SK-N-SH treated with all-trans-retinoic acid at 6 μM for 48 hours (cell line): ENCODE data around the gene TTLL10.

Experiments used
- ATAC-seq: fragments of 200-7000 bp; cut with Tn5 transposase; 3 replicates; pipeline ENCODE4 v1.9.1; 2020; ENCODE audit warnings: mild to moderate bottlenecking, moderate library complexity
- BACH2 ChIP-seq: fragments of 250-450 bp; sonication (Bioruptor Pico); IDR thresholded peaks from 2 replicates; pipeline ENCODE4 v1.9.0; 2021; ENCODE audit warnings: mild to moderate bottlenecking, borderline replicate concordance
- CSDC2 ChIP-seq: fragments of 250-450 bp; sonication (Bioruptor Pico); IDR thresholded peaks from 2 replicates; pipeline ENCODE4 v1.5.0; 2020; ENCODE audit warnings: mild to moderate bottlenecking, moderate library complexity
- ESRRG ChIP-seq: fragments of 250-450 bp; sonication (Bioruptor Pico); IDR thresholded peaks from 2 replicates; pipeline ENCODE4 v1.6.1; 2021; ENCODE audit warnings: mild to moderate bottlenecking
- GLIS3 ChIP-seq: fragments of 250-450 bp; sonication (Bioruptor Pico); IDR thresholded peaks from 2 replicates; pipeline ENCODE4 v1.5.0; 2020; ENCODE audit warnings: mild to moderate bottlenecking, moderate library complexity
- ISL1 ChIP-seq: fragments of 250-450 bp; sonication (Bioruptor Pico); IDR thresholded peaks from 2 replicates; pipeline ENCODE4 v2.1.2; 2022; ENCODE audit warnings: mild to moderate bottlenecking, moderate library complexity
- OSR1 ChIP-seq: fragments of 250-450 bp; sonication (Bioruptor Pico); IDR thresholded peaks from 2 replicates; pipeline ENCODE4 v1.8.0; 2022; ENCODE audit warnings: moderate library complexity, mild to moderate bottlenecking, inconsistent platforms
- PPARA ChIP-seq: fragments of 250-450 bp; sonication (Bioruptor Pico); IDR thresholded peaks from 2 replicates; pipeline ENCODE4 v1.5.0; 2020; ENCODE audit warnings: mild to moderate bottlenecking, borderline replicate concordance
- SNAI2 ChIP-seq: fragments of 250-450 bp; sonication (Bioruptor Pico); IDR thresholded peaks from 2 replicates; pipeline ENCODE4 v1.5.0; 2020; ENCODE audit warnings: mild to moderate bottlenecking, moderate library complexity
- TCF4 ChIP-seq: fragments of 250-450 bp; sonication (Bioruptor Pico); IDR thresholded peaks from 2 replicates; pipeline ENCODE4 v1.8.0; 2021; ENCODE audit warnings: mild to moderate bottlenecking, moderate library complexity, borderline replicate concordance
- TOX ChIP-seq: fragments of 250-450 bp; sonication (Bioruptor Pico); IDR thresholded peaks from 2 replicates; pipeline ENCODE4 v1.8.0; 2021; ENCODE audit warnings: mild to moderate bottlenecking, moderate library complexity, borderline replicate concordance
- ZC3H10 ChIP-seq: fragments of 250-450 bp; sonication (Bioruptor Pico); IDR thresholded peaks from 2 replicates; pipeline ENCODE4 v1.5.1; 2021; ENCODE audit warnings: mild to moderate bottlenecking, moderate library complexity
- ZFP3 ChIP-seq: fragments of 250-450 bp; sonication (Bioruptor Pico); IDR thresholded peaks from 2 replicates; pipeline ENCODE4 v1.5.0; 2020; ENCODE audit warnings: mild to moderate bottlenecking, moderate library complexity
- ZFP30 ChIP-seq: fragments of 450-650 bp; formaldehyde crosslinking; IDR thresholded peaks from 2 replicates; pipeline ENCODE4 v1.5.0; 2022; ENCODE audit warnings: mild to moderate bottlenecking, moderate library complexity
- ZNF565 ChIP-seq: fragments of 450-650 bp; formaldehyde crosslinking; conservative IDR thresholded peaks from 2 replicates; pipeline ENCODE4 v1.5.0; 2020; ENCODE audit warnings: low read depth, mild to moderate bottlenecking, moderate library complexity
- ZNF70 ChIP-seq: fragments of 450-650 bp; formaldehyde crosslinking; IDR thresholded peaks from 2 replicates; pipeline ENCODE4 v1.5.0; 2020; ENCODE audit warnings: mild to moderate bottlenecking, moderate library complexity
- ZNF8 ChIP-seq: fragments of 450-650 bp; formaldehyde crosslinking; IDR thresholded peaks from 2 replicates; pipeline ENCODE4 v1.5.0; 2020; ENCODE audit warnings: mild to moderate bottlenecking, moderate library complexity
- TF ChIP-seq, protein P1 (sequence below): fragments of 250-450 bp; sonication (Bioruptor Pico); IDR thresholded peaks from 2 replicates; pipeline ENCODE4 v1.5.0; 2020; ENCODE audit warnings: mild to moderate bottlenecking, moderate library complexity
- TF ChIP-seq, protein P2 (sequence below): fragments of 250-450 bp; sonication (Bioruptor Pico); IDR thresholded peaks from 2 replicates; pipeline ENCODE4 v1.8.0; 2020; ENCODE audit warnings: mild to moderate bottlenecking, moderate library complexity, borderline replicate concordance
- TF ChIP-seq, protein P3 (sequence below): fragments of 250-450 bp; sonication (Bioruptor Pico); IDR thresholded peaks from 2 replicates; pipeline ENCODE4 v1.5.1; 2021; ENCODE audit warnings: mild to moderate bottlenecking, moderate library complexity
- TF ChIP-seq, protein P4 (sequence below): fragments of 250-450 bp; sonication (Bioruptor Pico); IDR thresholded peaks from 2 replicates; pipeline ENCODE4 v1.5.1; 2020; ENCODE audit warnings: low read depth, mild to moderate bottlenecking, moderate library complexity

TTLL10 gene

DNA sequence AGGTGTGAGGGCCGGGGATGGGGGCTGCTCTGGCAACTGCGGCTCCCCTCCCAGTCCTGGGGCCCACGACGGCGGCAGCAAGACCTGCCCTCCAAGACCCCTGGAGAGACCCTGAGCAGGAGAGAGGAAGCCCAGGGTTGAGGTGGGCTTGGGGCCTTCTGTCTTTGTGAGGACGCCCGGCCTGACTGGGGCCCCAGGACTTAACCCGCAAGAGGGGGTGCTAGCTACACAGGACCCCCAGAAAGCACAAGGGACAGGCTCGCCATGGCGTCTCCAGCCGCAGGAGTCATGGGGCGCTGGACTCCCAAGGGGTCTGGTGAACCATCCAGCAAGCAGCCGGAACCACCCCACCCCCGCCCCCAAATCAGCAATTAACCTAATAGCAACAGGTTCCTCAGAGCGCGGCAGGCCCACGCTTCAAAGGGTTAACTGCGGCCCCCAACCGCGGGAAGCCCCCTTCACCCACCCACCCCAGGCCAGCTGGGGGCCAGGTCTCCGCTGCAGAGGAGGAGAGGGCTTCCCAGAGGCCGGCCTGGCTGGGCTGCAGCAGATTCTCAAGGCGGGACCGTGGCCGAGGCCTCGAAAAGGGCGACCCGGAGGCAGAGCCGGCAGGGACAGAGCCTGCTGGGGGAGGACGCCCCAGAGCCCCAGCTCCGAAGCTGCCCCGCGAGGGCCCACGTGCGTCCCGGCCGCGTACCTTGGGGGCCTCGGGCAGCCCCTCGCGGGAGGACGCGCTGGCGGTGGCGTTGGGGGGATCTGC is 72.3 kb downstream of the TTLL10 start:
- ATAC-seq, result no peak
- TF ChIP-seq ZNF70 (no peak), BACH2 (no peak), ZNF565 (no peak), GLIS3 (CRISPR knock-in tag) (no peak)
- TF ChIP-seq, protein P1, sequence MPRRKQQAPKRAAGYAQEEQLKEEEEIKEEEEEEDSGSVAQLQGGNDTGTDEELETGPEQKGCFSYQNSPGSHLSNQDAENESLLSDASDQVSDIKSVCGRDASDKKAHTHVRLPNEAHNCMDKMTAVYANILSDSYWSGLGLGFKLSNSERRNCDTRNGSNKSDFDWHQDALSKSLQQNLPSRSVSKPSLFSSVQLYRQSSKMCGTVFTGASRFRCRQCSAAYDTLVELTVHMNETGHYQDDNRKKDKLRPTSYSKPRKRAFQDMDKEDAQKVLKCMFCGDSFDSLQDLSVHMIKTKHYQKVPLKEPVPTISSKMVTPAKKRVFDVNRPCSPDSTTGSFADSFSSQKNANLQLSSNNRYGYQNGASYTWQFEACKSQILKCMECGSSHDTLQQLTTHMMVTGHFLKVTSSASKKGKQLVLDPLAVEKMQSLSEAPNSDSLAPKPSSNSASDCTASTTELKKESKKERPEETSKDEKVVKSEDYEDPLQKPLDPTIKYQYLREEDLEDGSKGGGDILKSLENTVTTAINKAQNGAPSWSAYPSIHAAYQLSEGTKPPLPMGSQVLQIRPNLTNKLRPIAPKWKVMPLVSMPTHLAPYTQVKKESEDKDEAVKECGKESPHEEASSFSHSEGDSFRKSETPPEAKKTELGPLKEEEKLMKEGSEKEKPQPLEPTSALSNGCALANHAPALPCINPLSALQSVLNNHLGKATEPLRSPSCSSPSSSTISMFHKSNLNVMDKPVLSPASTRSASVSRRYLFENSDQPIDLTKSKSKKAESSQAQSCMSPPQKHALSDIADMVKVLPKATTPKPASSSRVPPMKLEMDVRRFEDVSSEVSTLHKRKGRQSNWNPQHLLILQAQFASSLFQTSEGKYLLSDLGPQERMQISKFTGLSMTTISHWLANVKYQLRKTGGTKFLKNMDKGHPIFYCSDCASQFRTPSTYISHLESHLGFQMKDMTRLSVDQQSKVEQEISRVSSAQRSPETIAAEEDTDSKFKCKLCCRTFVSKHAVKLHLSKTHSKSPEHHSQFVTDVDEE (CRISPR knock-in tag), result no peak
- TF ChIP-seq, protein P2, sequence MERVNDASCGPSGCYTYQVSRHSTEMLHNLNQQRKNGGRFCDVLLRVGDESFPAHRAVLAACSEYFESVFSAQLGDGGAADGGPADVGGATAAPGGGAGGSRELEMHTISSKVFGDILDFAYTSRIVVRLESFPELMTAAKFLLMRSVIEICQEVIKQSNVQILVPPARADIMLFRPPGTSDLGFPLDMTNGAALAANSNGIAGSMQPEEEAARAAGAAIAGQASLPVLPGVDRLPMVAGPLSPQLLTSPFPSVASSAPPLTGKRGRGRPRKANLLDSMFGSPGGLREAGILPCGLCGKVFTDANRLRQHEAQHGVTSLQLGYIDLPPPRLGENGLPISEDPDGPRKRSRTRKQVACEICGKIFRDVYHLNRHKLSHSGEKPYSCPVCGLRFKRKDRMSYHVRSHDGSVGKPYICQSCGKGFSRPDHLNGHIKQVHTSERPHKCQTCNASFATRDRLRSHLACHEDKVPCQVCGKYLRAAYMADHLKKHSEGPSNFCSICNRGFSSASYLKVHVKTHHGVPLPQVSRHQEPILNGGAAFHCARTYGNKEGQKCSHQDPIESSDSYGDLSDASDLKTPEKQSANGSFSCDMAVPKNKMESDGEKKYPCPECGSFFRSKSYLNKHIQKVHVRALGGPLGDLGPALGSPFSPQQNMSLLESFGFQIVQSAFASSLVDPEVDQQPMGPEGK (CRISPR knock-in tag), result no peak

DNA sequence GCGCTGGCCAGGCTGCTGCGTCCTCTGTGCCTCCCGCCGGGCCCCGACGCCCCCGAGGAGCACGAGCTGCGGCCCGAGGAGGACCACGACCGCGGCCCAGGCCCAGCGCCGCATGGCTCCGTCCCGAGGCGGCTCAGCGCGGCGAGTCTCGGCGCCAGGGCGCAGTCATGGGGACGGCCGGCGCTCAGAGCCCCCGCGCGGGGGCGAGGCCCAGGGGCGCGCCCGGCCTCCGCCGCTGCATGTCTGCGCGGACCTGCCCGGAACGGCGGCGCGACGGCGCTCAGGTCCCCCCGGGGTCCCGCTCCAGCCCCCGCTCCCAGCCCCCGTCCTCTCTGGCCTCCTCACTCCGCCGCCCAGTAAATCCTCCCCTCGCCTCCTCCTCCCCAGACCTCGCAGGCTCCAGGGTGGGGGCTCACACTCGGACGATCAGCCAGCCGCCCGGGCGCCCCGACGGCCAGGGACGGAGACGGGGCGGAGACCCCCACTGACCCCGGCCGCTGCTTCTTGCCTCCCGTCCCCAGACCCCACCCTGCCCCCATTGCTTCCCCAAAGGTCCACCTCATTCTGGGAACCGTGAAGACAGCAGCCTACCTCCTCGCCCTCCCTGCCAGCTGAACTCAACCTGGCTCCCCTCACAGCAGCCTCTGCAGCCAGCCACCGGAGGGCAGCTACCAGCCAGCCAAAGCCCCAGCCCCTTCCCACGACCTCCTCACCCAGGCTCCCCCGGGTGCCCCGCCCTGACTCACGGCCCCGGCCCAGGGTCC is 73.1 kb downstream of the TTLL10 start, which contains the start of gene C1QTNF12:
Gene C1QTNF12 (minus strand): TSS at position 146 of the 764 bp plus-strand sequence. CDS start 32 bp downstream, at position 114.
- TF ChIP-seq ZC3H10 (CRISPR knock-in tag) (no peak), ZFP3 (CRISPR knock-in tag) (no peak), ESRRG (CRISPR knock-in tag) (no peak), ZFP30 (CRISPR knock-in tag) (no peak), OSR1 (CRISPR knock-in tag) (no peak), TOX (CRISPR knock-in tag) (no peak), TCF4 (no peak), ZNF8 (CRISPR knock-in tag) (no peak), GLIS3 (CRISPR knock-in tag) (no peak), SNAI2 (CRISPR knock-in tag) (no peak), CSDC2 (CRISPR knock-in tag) (no peak), ISL1 (CRISPR knock-in tag) (no peak)
- TF ChIP-seq, protein P2 (CRISPR knock-in tag), result no peak
- TF ChIP-seq, protein P3, sequence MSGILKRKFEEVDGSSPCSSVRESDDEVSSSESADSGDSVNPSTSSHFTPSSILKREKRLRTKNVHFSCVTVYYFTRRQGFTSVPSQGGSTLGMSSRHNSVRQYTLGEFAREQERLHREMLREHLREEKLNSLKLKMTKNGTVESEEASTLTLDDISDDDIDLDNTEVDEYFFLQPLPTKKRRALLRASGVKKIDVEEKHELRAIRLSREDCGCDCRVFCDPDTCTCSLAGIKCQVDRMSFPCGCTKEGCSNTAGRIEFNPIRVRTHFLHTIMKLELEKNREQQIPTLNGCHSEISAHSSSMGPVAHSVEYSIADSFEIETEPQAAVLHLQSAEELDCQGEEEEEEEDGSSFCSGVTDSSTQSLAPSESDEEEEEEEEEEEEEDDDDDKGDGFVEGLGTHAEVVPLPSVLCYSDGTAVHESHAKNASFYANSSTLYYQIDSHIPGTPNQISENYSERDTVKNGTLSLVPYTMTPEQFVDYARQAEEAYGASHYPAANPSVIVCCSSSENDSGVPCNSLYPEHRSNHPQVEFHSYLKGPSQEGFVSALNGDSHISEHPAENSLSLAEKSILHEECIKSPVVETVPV (CRISPR knock-in tag), result no peak
- TF ChIP-seq, protein P4, sequence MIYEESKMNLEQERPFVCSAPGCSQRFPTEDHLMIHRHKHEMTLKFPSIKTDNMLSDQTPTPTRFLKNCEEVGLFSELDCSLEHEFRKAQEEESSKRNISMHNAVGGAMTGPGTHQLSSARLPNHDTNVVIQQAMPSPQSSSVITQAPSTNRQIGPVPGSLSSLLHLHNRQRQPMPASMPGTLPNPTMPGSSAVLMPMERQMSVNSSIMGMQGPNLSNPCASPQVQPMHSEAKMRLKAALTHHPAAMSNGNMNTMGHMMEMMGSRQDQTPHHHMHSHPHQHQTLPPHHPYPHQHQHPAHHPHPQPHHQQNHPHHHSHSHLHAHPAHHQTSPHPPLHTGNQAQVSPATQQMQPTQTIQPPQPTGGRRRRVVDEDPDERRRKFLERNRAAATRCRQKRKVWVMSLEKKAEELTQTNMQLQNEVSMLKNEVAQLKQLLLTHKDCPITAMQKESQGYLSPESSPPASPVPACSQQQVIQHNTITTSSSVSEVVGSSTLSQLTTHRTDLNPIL (CRISPR knock-in tag), result no peak
- ATAC-seq, result peak; percentile 34

DNA sequence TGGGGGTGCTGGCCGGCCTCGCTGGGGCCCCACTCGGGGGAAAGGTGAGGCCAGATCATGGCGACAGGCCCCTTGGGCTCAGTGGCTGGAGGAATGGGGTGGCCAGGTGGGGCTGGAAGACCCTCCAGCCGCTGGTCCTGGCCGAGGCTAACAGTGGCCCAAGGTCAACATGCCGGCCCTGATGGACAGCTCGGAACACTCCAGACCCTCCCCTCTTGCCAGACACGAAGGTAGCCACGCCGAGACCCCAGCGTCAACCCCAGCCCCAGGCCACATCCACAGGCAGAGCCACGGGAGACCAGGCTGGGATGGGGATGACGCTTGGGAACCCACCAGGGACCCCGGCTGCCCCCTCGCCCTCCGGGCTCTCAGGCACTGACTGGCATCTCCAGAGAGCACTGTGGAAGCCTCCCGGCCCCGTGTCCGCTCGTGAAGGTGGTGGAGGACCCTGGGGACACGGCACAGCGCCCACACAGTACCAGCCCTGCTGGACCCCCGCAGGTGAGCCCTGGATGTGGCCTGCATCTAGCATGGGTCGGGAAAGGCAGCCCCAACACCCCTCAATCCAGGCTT is 73.7 kb downstream of the TTLL10 start:
- peak; percentile 8; the same call in 2 of the 3 replicates for ATAC-seq
- TF ChIP-seq ZNF70, result no peak
- TF ChIP-seq ZFP30 (CRISPR knock-in tag), result no peak
- TF ChIP-seq, protein P4 (CRISPR knock-in tag), result no peak
- TF ChIP-seq, protein P3 (CRISPR knock-in tag), result no peak
- TF ChIP-seq PPARA, result no peak
- no peak for TF ChIP-seq ZC3H10 (CRISPR knock-in tag)
- TF ChIP-seq GLIS3 (CRISPR knock-in tag), result no peak
- TF ChIP-seq ESRRG (CRISPR knock-in tag), result no peak
- no peak for TF ChIP-seq BACH2
- TF ChIP-seq, protein P2 (CRISPR knock-in tag), result no peak
- TF ChIP-seq ZNF565, result no peak
- no peak for TF ChIP-seq TOX (CRISPR knock-in tag)
